BJ (cell line): ENCODE results near the gene ID2. TPM values are rescaled to one million over a fixed set of nuclear protein-coding genes. Genes with fewer than 3 reads are reported as not detected.

ENCODE experiments used
- CTCF ChIA-PET: fragments of 350-600 bp; formaldehyde crosslinking; extraction: SDS; loops from one replicate; lab custom pipeline; 2021; ENCODE audit warnings: antibody characterized with exemption, inconsistent platforms; lab: Yijun Ruan, JAX
- POLR2A ChIA-PET: fragments of 300-600 bp; sonication (Branson Sonifier 250); formaldehyde crosslinking; extraction: SDS; loops from one replicate; lab custom pipeline; 2021; ENCODE audit warnings: antibody characterized with exemption; lab: Charles Lee
- DNase-seq: peaks from one replicate; pipeline ENCODE4 v3.0.0-alpha.2; 2011; ENCODE audit warnings: low read depth
- H3K27me3 ChIP-seq: 2 replicates; pipeline ENCODE4 v1.6.0; 2011; ENCODE audit warnings: low read length; ENCODE audit not compliant: control insufficient read depth, insufficient read depth
- H3K36me3 ChIP-seq: 2 replicates; pipeline ENCODE4 v1.5.1; 2011; ENCODE audit warnings: low read length; ENCODE audit not compliant: control insufficient read depth, insufficient read depth
- H3K4me3 ChIP-seq: 2 replicates; pipeline ENCODE4 v1.5.1; 2011; ENCODE audit warnings: low read depth, mild to moderate bottlenecking, control low read depth, low read length
- CTCF ChIP-seq: IDR thresholded peaks from 2 replicates; pipeline ENCODE4 v1.5.1; 2011; ENCODE audit warnings: low read depth, mild to moderate bottlenecking, control low read depth, inconsistent platforms, low read length, moderate library complexity; ENCODE audit not compliant: insufficient read depth
- polyA plus RNA-seq: library from polyadenylated mRNA; depleted of rRNA; stranded (reverse); fragments of >200 nt; gene quantifications from 2 replicates; pipeline ENCODE4 v1.2.3, GENCODE V29; 2011

The ID2 gene
- polyA plus RNA-seq, 1 experiment, result 242 TPM

GRCh38 chr2:8670580-8670979 is 11.3 kb upstream of the ID2 start:
- DNase-seq, result no peak
- Histone ChIP-seq H3K36me3 (no peaks in the 10 kb centered on the region), H3K27me3 (no peaks in the 10 kb centered on the region; the same call in 1 of the 2 replicates), H3K4me3 (no peak overlapping the region)
- CTCF ChIA-PET, result interaction anchor here (0.9 kb wide), 2 partner anchors 53 to 98 kb away, joined by 3 read pairs; no protein-coding TSS in a partner anchor
- POLR2A ChIA-PET, result interaction anchor here (0.7 kb wide), 1 partner anchor 11 kb away, joined by 3 read pairs; the partner anchor contains the start of gene ID2
- no peak for TF ChIP-seq CTCF

GRCh38 chr2:8671176-8671575 is 10.7 kb upstream of the ID2 start:
- H3K27me3 ChIP-seq, result no peaks in the 10 kb centered on the region; the same call in 1 of the 2 replicates
- H3K4me3 ChIP-seq, result no peak overlapping the region
- CTCF ChIA-PET, result no interaction called here
- POLR2A ChIA-PET, result no interaction called here
- DNase-seq, result no peak
- no peaks in the 10 kb centered on the region for H3K36me3 ChIP-seq
- no peak for TF ChIP-seq CTCF

GRCh38 chr2:8671802-8672201 is 10.1 kb upstream of the ID2 start:
- Histone ChIP-seq H3K4me3 (no peak overlapping the region), H3K27me3 (no peaks in the 10 kb centered on the region; the same call in 1 of the 2 replicates), H3K36me3 (no peaks in the 10 kb centered on the region)
- TF ChIP-seq CTCF, result no peak
- DNase-seq, result no peak
- CTCF ChIA-PET, result interaction anchor here (1.2 kb wide), 1 partner anchor 9 kb away, joined by 4 read pairs; no protein-coding TSS in a partner anchor
- POLR2A ChIA-PET, result no interaction called here

GRCh38 chr2:8672940-8673339 is 8.9 kb upstream of the ID2 start:
- no peak for TF ChIP-seq CTCF
- Histone ChIP-seq H3K36me3 (no peaks in the 10 kb centered on the region), H3K4me3 (no peak overlapping the region), H3K27me3 (no peaks in the 10 kb centered on the region)
- no peak for DNase-seq
- CTCF ChIA-PET, result interaction anchor here (1.2 kb wide), 1 partner anchor 10 kb away, joined by 4 read pairs; no protein-coding TSS in a partner anchor
- POLR2A ChIA-PET, result no interaction called here

- no peak overlapping the region for H3K4me3 ChIP-seq
- ChIA-PET POLR2A (no interaction called here), CTCF (interaction anchor here (1.2 kb wide), 1 partner anchor 11 kb away, joined by 4 read pairs; no protein-coding TSS in a partner anchor)
- TF ChIP-seq CTCF, result no peak
- DNase-seq, result no peak
- H3K36me3 ChIP-seq, result no peaks in the 10 kb centered on the region
- H3K27me3 ChIP-seq, result no peaks in the 10 kb centered on the region
Measured at GRCh38 chr2:8673381-8673780, 8.5 kb upstream of the ID2 start.
